GM18499 (cell line): ENCODE measurements around the gene RPS27A.
"Not testable (repeated sequence)": the region's sequence is repeated elsewhere in the genome, so short reads cannot be mapped to it uniquely, and the experiment has no call there.

Experiments
- ATAC-seq: cut with Tn5 transposase; IDR thresholded peaks from one replicate; pipeline ENCODE4 v1.9.1; 2021; ENCODE audit warnings: moderate number of reproducible peaks; ENCODE audit not compliant: insufficient read depth, unreplicated experiment

RPS27A gene

GRCh38 chr2:55232084-55232862 lies at the start of gene RPS27A, which contains the start of gene CLHC1:
RPS27A (plus strand) TSS chr2:55232688; CDS start chr2:55232825, 137 bp downstream.
CLHC1 (minus strand) TSS chr2:55232293; CDS start chr2:55222411, 9,882 bp downstream.
- ATAC-seq, result peak; percentile 86

- not testable (repeated sequence) for ATAC-seq
Observed at GRCh38 chr2:55186837-55187236, 45.7 kb upstream of the RPS27A start.

- not testable (repeated sequence) for ATAC-seq
Observed at GRCh38 chr2:55191888-55192287, 40.6 kb upstream of the RPS27A start.

- no peak for ATAC-seq
Observed at GRCh38 chr2:55196526-55196925, 36.0 kb upstream of the RPS27A start.

GRCh38 chr2:55200416-55200815 lies 32.1 kb upstream of the RPS27A start:
- no peak for ATAC-seq

- no peak for ATAC-seq
Observed at GRCh38 chr2:55204536-55204935, 28.0 kb upstream of the RPS27A start.

GRCh38 chr2:55204950-55205349 lies 27.5 kb upstream of the RPS27A start:
- ATAC-seq, result no peak

GRCh38 chr2:55213822-55214221 lies 18.7 kb upstream of the RPS27A start:
- ATAC-seq, result no peak

GRCh38 chr2:55223958-55224760 lies 8.3 kb upstream of the RPS27A start:
- no peak for ATAC-seq

- no peak for ATAC-seq
Observed at GRCh38 chr2:55224761-55225261, 7.7 kb upstream of the RPS27A start.

- no peak for ATAC-seq
Observed at GRCh38 chr2:55225481-55226020, 6.9 kb upstream of the RPS27A start.

- ATAC-seq, result not testable (repeated sequence)
Observed at GRCh38 chr2:55227437-55228225, 4.9 kb upstream of the RPS27A start.

GRCh38 chr2:55228226-55228563 lies 4.3 kb upstream of the RPS27A start:
- ATAC-seq, result no peak

- ATAC-seq, result no peak
Observed at GRCh38 chr2:55229221-55229620, 3.3 kb upstream of the RPS27A start.

GRCh38 chr2:55230551-55230950 lies 1.9 kb upstream of the RPS27A start:
- ATAC-seq, result no peak

- ATAC-seq, result no peak
Observed at GRCh38 chr2:55231546-55232083, 873 bp upstream of the RPS27A start.

GRCh38 chr2:55232863-55233657 lies 572 bp downstream of the RPS27A start:
- ATAC-seq, result peak; percentile 8

GRCh38 chr2:55233658-55233940 lies 1.1 kb downstream of the RPS27A start:
- ATAC-seq, result no peak
